OCI-LY1 (cell line): ENCODE data around the gene ADK.

Experiments used
- H2AFZ ChIP-seq: fragments of 200-600 bp; sonication (generic), shearing (Covaris generic); 2 replicates; pipeline ENCODE4 v1.6.0; 2014; ENCODE audit warnings: antibody characterized with exemption, mild to moderate bottlenecking, low read length
- H3F3A ChIP-seq: fragments of 200-600 bp; sonication (generic), shearing (Covaris generic); 2 replicates; pipeline ENCODE4 v1.6.0; 2014; ENCODE audit warnings: mild to moderate bottlenecking, antibody characterized with exemption, low read length, moderate library complexity; ENCODE audit not compliant: insufficient read depth
- H3K27ac ChIP-seq: fragments of 200-600 bp; sonication (generic); 2 replicates; pipeline ENCODE4 v1.5.1; 2014; ENCODE audit warnings: low read length, mixed run types, mild to moderate bottlenecking, low read depth; ENCODE audit not compliant: poor library complexity, severe bottlenecking
- H3K27me3 ChIP-seq: fragments of 200-600 bp; sonication (generic); 2 replicates; pipeline ENCODE4 v1.6.0; 2014; ENCODE audit warnings: antibody characterized with exemption, mild to moderate bottlenecking, low read length, moderate library complexity; ENCODE audit not compliant: insufficient read depth
- H3K36me3 ChIP-seq: fragments of 200-600 bp; sonication (generic); 2 replicates; pipeline ENCODE4 v1.6.1; 2014; ENCODE audit warnings: mild to moderate bottlenecking, antibody characterized with exemption, low read length, moderate library complexity, mixed read lengths; ENCODE audit not compliant: insufficient read depth
- H3K4me1 ChIP-seq: fragments of 200-600 bp; sonication (generic); 2 replicates; pipeline ENCODE4 v1.5.1; 2014; ENCODE audit warnings: mild to moderate bottlenecking, low read length, moderate library complexity; ENCODE audit not compliant: insufficient read depth, severe bottlenecking
- H3K4me2 ChIP-seq: fragments of 200-600 bp; sonication (generic), shearing (Covaris generic); 2 replicates; pipeline ENCODE4 v1.6.1; 2014; ENCODE audit warnings: low read length
- H3K4me3 ChIP-seq: fragments of 200-600 bp; sonication (generic); 2 replicates; pipeline ENCODE4 v1.5.1; 2014; ENCODE audit warnings: low read length, low read depth, mild to moderate bottlenecking, mixed read lengths; ENCODE audit not compliant: poor library complexity, severe bottlenecking
- H3K79me2 ChIP-seq: fragments of 200-600 bp; shearing (Covaris generic); 2 replicates; pipeline ENCODE4 v1.6.1; 2016; ENCODE audit warnings: mixed run types, low read length, mixed read lengths; ENCODE audit not compliant: insufficient read depth
- H3K9ac ChIP-seq: fragments of 200-600 bp; sonication (generic), shearing (Covaris generic); 2 replicates; pipeline ENCODE4 v1.6.1; 2014; ENCODE audit warnings: mild to moderate bottlenecking, low read length, mixed read lengths
- H3K9me2 ChIP-seq: fragments of 200-600 bp; sonication (generic), shearing (Covaris generic); 2 replicates; pipeline ENCODE4 v1.6.1; 2014; ENCODE audit warnings: low read depth, mild to moderate bottlenecking, low read length, mixed read lengths
- H3K9me3 ChIP-seq: fragments of 200-600 bp; shearing (Covaris generic); 2 replicates; pipeline ENCODE4 v1.6.1; 2014; ENCODE audit warnings: low read length, mixed read lengths
- H4K20me1 ChIP-seq: fragments of 200-600 bp; sonication (generic), shearing (Covaris generic); 2 replicates; pipeline ENCODE4 v1.6.0; 2016; ENCODE audit warnings: mild to moderate bottlenecking, low read length; ENCODE audit not compliant: insufficient read depth
- CTCF ChIP-seq: fragments of 200-600 bp; sonication (generic), shearing (Covaris generic); IDR thresholded peaks from 2 replicates; pipeline ENCODE4 v1.5.1; 2017; ENCODE audit warnings: mild to moderate bottlenecking, antibody characterized with exemption, low read length, moderate library complexity, mixed read lengths
- EZH2 ChIP-seq: fragments of 200-600 bp; sonication (generic), shearing (Covaris generic); IDR thresholded peaks from 2 replicates; pipeline ENCODE4 v1.8.0; 2017; ENCODE audit warnings: borderline replicate concordance, mixed run types, mild to moderate bottlenecking, antibody characterized with exemption, low read length, moderate library complexity, mixed read lengths

The ADK gene

GRCh38 chr10:74634995-74635536 lies 484.0 kb downstream of the ADK start:
- Histone ChIP-seq H3K4me3 (no peak overlapping the region), H3K4me2 (no peak overlapping the region), H3F3A (no peaks in the 10 kb centered on the region), H3K9ac (no peak overlapping the region), H3K27me3 (no peaks in the 10 kb centered on the region), H3K4me1 (peaks cover 10% of the 10 kb centered on the region), H3K9me3 (peaks cover 11% of the 10 kb centered on the region), H3K9me2 (no peaks in the 10 kb centered on the region), H4K20me1 (no peaks in the 10 kb centered on the region), H3K27ac (no peak overlapping the region), H2AFZ (no peak overlapping the region), H3K79me2 (no peaks in the 10 kb centered on the region), H3K36me3 (peaks cover 10% of the 10 kb centered on the region)
- TF ChIP-seq EZH2 (no peak), CTCF (no peak)

- no peak overlapping the region for H3K27ac ChIP-seq
- H3K4me3 ChIP-seq: no peak overlapping the region
- no peaks in the 10 kb centered on the region for H3K79me2 ChIP-seq
- H3K36me3 ChIP-seq: peaks cover 10% of the 10 kb centered on the region
- H3K4me1 ChIP-seq: peaks cover 16% of the 10 kb centered on the region
- no peak overlapping the region for H3K9ac ChIP-seq
- peaks cover 11% of the 10 kb centered on the region for H3K9me3 ChIP-seq
- H3F3A ChIP-seq: no peaks in the 10 kb centered on the region
- H4K20me1 ChIP-seq: no peaks in the 10 kb centered on the region
- TF ChIP-seq CTCF: no peak
- TF ChIP-seq EZH2: no peak
- no peak overlapping the region for H3K4me2 ChIP-seq
- no peaks in the 10 kb centered on the region for H3K27me3 ChIP-seq
- H2AFZ ChIP-seq: no peak overlapping the region
- H3K9me2 ChIP-seq: no peaks in the 10 kb centered on the region
Observed at GRCh38 chr10:74635655-74636054, 484.6 kb downstream of the ADK start.

- Histone ChIP-seq H3K9me3 (peaks cover 11% of the 10 kb centered on the region), H3K4me3 (no peak overlapping the region), H3K4me2 (no peak overlapping the region), H3K9me2 (no peaks in the 10 kb centered on the region), H3K27me3 (no peaks in the 10 kb centered on the region), H3F3A (no peaks in the 10 kb centered on the region), H3K79me2 (no peaks in the 10 kb centered on the region), H3K36me3 (peaks cover 3% of the 10 kb centered on the region), H2AFZ (no peak overlapping the region), H3K9ac (no peak overlapping the region), H4K20me1 (no peaks in the 10 kb centered on the region), H3K4me1 (peaks cover 21% of the 10 kb centered on the region), H3K27ac (no peak overlapping the region)
- TF ChIP-seq EZH2 (no peak), CTCF (no peak)
Observed at GRCh38 chr10:74637685-74638084, 486.7 kb downstream of the ADK start.
